Epidermal melanocyte (primary cell): ENCODE measurements around the gene CFD.
"Not testable (repeated sequence)": the region's sequence is repeated elsewhere in the genome, so short reads cannot be mapped to it uniquely, and the experiment has no call there.

Experiments used
- DNase-seq: peaks from one replicate; pipeline ENCODE4 v3.0.0; 2011; ENCODE audit warnings: low spot score; ENCODE audit not compliant: insufficient read length

CFD gene

GRCh38 chr19:825897-826644 is 33.4 kb upstream of the CFD start:
- DNase-seq = no peak

GRCh38 chr19:827314-827709 is 32.2 kb upstream of the CFD start:
- no peak for DNase-seq

GRCh38 chr19:827710-828321 is 31.6 kb upstream of the CFD start, which contains the start of gene AZU1:
Gene AZU1, plus strand, starts transcription at chr19:827837. Its CDS starts 10 bp downstream, at chr19:827847.
- no peak for DNase-seq

DNA sequence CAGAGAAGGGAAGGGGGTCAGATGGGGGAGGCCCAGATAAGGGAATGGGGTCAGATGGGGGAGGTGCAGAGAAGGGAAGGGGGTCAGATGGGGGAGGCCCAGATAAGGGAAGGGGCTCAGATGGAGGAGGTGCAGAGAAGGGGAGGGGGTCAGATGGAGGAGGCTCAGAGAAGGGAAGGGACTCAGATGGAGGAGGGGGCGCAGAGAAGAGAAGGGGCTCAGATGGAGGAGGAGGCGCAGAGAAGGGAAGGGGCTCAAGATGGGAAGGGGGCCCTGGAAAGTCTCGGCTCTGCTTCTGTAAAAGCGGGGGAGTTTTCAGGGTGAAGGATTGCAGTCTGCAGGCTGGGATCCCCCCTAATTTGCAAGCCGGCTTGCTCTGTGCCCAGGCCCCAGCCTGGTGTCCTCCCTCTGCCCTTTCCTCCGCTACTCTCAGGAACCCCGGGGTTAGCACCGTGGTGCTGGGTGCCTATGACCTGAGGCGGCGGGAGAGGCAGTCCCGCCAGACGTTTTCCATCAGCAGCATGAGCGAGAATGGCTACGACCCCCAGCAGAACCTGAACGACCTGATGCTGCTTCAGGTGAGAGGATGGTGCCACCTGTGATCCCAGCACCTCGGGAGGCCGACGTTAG is 30.2 kb upstream of the CFD start:
- DNase-seq = no peak

DNA sequence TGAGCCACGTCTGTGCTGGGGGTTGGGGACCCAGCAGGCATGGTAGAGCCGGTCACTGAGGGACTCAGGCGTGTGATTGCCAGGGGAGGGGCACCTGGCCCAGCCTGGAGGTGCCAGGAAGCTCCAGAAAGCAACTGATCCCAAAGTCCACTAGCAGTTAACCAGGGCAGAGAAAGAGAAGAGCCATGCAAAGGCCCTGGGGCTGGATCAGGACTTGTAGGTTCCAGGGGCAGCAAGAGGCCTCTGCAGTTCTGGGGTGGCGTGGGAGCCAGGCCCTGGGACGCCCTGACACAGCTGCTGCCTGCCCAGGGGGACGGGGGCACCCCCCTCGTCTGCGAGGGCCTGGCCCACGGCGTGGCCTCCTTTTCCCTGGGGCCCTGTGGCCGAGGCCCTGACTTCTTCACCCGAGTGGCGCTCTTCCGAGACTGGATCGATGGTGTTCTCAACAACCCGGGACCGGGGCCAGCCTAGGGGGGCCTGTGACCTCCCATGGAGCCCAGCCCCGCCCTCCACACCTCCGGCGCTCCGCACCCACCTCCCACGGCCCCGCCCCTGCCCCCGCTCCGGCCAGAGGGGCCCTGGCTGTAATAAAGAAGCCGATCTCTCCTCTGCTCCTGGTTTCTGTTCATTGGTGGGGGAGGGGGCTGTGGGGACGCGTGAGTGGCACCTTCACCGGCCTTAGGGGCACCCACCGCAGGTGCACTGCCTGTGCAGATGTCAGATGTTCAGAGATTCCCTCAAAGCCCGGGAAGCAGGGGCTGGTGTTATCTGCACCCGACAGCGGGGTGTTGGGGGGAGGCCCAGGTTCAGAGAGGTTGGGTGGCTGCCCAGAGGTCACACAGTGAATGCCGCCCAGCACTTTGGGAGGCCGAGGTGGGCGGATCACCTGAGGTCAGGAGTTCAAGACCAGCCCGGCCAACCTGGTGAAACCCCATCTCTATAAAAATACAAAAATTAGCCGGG is 27.8 kb upstream of the CFD start:
- no peak for DNase-seq

DNA sequence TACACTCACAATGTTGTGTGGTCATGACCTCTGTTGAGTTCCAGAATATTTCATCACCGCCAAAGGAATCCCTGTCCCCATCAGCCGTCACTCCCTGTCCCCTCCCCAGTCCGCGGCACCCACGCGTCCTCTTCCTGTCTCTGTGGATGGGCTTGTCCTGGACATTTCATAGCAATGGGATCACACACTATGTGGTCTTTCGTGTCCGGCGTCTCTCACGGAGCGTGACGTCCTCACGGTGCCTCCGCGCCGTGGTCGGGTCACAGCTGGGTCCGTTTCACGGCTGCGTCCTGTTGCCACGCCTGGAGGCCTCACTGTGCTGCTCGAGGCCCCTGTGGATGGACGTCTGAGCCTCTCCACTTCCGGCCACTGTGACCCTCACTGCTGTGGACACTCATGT is 25.2 kb upstream of the CFD start:
- no peak for DNase-seq

GRCh38 chr19:835210-835810 is 24.2 kb upstream of the CFD start:
- no peak for DNase-seq

DNA sequence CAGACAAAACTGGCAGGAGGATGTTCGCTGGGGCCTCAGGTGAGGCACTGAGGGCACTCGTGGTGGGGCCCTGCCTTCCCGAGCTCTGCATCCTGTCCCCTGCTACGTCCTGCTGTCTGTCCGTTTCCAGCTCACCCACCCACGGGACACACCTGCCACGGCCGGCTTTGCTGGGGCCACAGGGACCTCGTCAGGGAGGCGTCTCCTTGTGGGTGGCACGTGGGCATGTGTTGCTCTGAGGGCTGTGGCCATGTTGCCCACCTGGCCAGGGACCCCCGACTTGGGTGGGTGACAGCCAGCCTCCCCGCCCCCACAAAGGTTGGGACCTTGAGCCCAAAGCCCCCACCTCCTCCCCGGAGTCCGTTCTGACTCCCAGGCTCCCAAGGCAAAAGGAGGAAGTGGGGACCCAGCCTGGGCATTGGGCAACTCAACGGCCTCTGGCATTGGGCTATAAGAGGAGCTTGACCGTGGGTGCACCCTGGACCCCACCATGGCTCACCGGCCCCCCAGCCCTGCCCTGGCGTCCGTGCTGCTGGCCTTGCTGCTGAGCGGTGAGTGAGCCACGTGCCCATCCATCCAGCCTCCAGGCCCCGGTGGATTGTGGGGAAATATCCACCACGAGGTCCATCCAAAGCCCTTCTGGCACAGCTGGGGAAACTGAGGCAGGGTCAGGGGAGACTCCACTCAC is 18.8 kb upstream of the CFD start, which contains the start of gene PRTN3:
Gene PRTN3, plus strand, starts transcription at position 481 of the 688 bp plus-strand sequence. Its CDS starts 10 bp downstream, at position 491.
- no peak for DNase-seq

DNA sequence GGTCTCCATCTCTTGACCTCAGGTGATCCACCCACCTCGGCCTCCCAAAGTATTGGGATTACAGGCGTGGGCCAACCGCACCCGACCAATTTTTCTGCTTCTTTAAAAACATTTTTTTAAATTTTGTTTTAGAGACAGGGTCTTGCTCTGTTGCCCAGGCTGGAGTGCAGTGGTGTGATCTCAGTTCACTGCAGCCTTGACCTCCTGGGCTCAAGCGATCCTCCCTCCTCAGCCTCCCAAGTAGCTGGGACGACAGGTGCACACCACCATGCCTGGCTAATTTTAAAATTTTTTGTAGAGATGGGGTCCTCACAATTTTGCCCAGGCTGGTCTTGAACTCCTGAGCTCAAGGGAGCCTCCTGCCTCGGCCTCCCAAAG is 16.7 kb upstream of the CFD start:
- not testable (repeated sequence) for DNase-seq

GRCh38 chr19:843180-843835 is 16.2 kb upstream of the CFD start:
- no peak for DNase-seq

GRCh38 chr19:843836-844545 is 15.5 kb upstream of the CFD start:
- no peak for DNase-seq

DNA sequence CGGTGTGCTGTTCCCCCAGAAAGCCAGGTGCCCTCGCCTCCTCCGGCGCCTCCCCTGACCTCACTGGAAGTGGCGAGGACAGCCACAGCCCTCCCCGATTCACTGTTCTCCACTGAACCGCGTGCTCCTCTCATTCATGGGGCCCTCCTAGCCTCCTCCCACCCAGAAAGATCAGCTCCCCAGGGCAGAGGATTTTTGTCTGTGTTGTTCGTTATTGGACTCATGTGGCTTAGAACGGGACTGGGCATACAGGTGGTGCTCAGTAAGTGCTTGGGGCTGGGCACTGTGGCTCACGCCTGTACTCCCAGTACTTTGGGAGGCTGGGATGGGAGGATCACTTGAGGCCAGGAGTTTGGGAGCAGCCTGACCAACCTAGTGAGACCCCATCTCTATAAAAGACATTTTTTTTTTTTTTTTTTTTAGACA is 14.9 kb upstream of the CFD start:
- no peak for DNase-seq

DNA sequence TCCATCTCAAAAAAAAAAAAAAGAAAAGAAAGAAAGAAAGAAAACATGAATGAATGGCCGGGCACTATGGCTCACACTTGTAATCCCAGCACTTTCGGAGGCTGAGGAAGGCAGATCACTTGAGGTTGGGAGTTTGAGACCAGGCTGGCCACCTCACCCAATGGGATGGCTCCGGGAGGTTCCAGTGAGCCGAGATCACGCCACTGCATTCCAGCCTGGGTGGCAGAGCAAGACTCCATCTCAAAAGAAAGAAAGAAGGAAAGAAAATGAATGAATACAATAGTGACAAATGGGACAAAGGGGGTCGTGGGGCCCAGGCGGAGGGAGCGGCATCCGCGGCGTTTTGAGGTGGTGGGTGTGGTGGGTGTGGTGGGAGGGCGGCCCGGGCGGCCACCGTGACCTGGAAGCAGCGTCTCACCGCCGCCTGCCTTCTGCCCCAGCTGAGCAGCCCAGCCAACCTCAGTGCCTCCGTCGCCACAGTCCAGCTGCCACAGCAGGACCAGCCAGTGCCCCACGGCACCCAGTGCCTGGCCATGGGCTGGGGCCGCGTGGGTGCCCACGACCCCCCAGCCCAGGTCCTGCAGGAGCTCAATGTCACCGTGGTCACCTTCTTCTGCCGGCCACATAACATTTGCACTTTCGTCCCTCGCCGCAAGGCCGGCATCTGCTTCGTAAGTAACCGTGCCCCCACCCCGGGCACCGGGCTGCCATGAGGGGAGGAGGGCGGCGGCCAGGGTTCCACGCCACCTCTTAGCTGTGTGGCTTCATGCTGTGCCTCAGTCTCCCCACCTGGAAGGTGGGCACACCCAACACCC is 13.6 kb upstream of the CFD start:
- no peak for DNase-seq

DNA sequence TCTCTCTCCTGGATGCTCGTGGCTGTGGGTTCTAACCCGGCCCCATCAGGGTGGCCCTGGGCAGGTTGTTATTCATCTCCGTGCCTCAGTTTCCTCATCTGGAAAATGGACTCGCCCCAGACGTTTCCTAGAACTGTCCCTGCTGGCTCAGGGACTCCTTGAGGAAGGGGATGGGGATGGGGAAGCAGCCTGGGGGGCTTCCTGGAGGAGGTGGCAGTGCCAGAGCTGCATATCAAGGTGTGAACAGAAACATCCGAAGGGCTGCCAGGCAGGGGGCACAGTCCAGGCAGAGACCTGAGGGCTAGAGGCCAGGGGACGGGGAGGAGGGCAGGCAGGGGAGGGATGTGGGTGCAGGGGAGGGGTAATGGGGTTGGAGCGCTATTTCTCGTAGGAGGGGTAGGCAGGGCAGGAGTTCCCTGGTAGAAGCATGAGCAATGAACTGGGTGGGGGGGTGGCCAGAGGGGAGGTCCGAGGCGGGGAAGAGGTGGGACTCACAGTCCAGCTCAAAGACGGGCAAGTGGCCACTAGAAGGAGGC is 11.0 kb upstream of the CFD start:
- DNase-seq = no peak

GRCh38 chr19:849195-849594 is 10.3 kb upstream of the CFD start:
- not testable (repeated sequence) for DNase-seq

GRCh38 chr19:850221-850978 is 9.1 kb upstream of the CFD start:
- peak; percentile 93 for DNase-seq

DNA sequence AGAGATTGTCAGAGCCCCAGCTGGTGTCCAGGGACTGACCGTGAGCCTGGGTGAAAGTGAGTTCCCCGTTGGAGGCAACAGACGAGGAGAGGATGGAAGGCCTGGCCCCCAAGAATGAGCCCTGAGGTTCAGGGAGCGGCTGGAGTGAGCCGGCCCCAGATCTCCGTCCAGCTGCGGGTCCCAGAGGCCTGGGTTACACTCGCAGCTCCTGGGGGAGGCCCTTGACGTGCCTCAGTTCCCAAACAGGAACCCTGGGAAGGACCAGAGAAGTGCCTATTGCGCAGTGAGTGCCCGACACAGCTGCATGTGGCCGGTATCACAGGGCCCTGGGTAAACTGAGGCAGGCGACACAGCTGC is 8.5 kb upstream of the CFD start:
- no peak for DNase-seq
